H1 (cell line): ENCODE results near the gene CAMK2D. TPM values are rescaled to one million over a fixed set of nuclear protein-coding genes. Genes with fewer than 3 reads are reported as not detected.

Source experiments
- CEBPB ChIP-seq: IDR thresholded peaks from 2 replicates; pipeline ENCODE4 v1.6.1; 2012; ENCODE audit warnings: low read depth, low read length
- MAX ChIP-seq: IDR thresholded peaks from 2 replicates; pipeline ENCODE4 v1.6.1; 2012; ENCODE audit warnings: inconsistent platforms
- polyA plus RNA-seq, 7 experiments: library from polyadenylated mRNA; depleted of rRNA in 3 of 7; stranded (reverse) in 5 of 7; unstranded in 2 of 7; fragments of >200 nt in 5 of 7; fragments of 200-250 nt in 2 of 7; gene quantifications; 1 replicate in 5 of 7; 2 replicates in 1 of 7; 4 replicates in 1 of 7; pipeline versions ENCODE4 v1.2.1 to v1.2.3, GENCODE V29; 2011 to 2013; ENCODE audit warnings: missing spikeins in 2 of 7, mixed read lengths in 2 of 7
- total RNA-seq: library from RNA; stranded (reverse); fragmentation: NEBNext Ultra II Directional; extraction: Animal tissue kit (Norgen Biotek cat#: 25700); gene quantifications from 2 replicates; pipeline ENCODE4 v1.2.1, GENCODE V29; 2021

CAMK2D gene
- total and polyA plus RNA-seq, 2 of the 8 experiments (the other 6 are each of a cell fraction or from before 2014, with no cell fraction given), result 3.2 to 7.0 TPM

- TF ChIP-seq MAX (no peak), CEBPB (no peak)
Observed at GRCh38 chr4:113452868-113453620, 308.5 kb downstream of the CAMK2D start (continued).
